HG03521 (cell line): ENCODE measurements around the gene CRISPLD2.
"Not testable (repeated sequence)": the region's sequence is repeated elsewhere in the genome, so short reads cannot be mapped to it uniquely, and the experiment has no call there.

Experiments used
- ATAC-seq: cut with Tn5 transposase; IDR thresholded peaks from one replicate; pipeline ENCODE4 v1.9.1; 2021; ENCODE audit warnings: mild to moderate bottlenecking, moderate library complexity; ENCODE audit not compliant: unreplicated experiment

Gene CRISPLD2

GRCh38 chr16:84856203-84856581, 36.4 kb downstream of the CRISPLD2 start:
- not testable (repeated sequence) for ATAC-seq

- not testable (repeated sequence) for ATAC-seq
Measured at GRCh38 chr16:84856811-84857210, 37.0 kb downstream of the CRISPLD2 start.

- no peak for ATAC-seq
Measured at GRCh38 chr16:84859681-84860080, 39.9 kb downstream of the CRISPLD2 start.

- ATAC-seq = no peak
Measured at GRCh38 chr16:84860383-84860782, 40.6 kb downstream of the CRISPLD2 start.

GRCh38 chr16:84861671-84862070, 41.9 kb downstream of the CRISPLD2 start:
- ATAC-seq = no peak

- no peak for ATAC-seq
Measured at GRCh38 chr16:84862804-84863480, 43.2 kb downstream of the CRISPLD2 start.

- ATAC-seq = no peak
Measured at GRCh38 chr16:84863481-84863814, 43.7 kb downstream of the CRISPLD2 start.

- ATAC-seq = no peak
Measured at GRCh38 chr16:84864326-84864955, 44.7 kb downstream of the CRISPLD2 start.

GRCh38 chr16:84867696-84868095, 47.9 kb downstream of the CRISPLD2 start:
- ATAC-seq = no peak

- ATAC-seq = no peak
Measured at GRCh38 chr16:84868328-84868727, 48.5 kb downstream of the CRISPLD2 start.

- no peak for ATAC-seq
Measured at GRCh38 chr16:84868829-84869472, 49.2 kb downstream of the CRISPLD2 start.

- no peak for ATAC-seq
Measured at GRCh38 chr16:84869473-84869845, 49.7 kb downstream of the CRISPLD2 start.

GRCh38 chr16:84872971-84873370, 53.2 kb downstream of the CRISPLD2 start:
- not testable (repeated sequence) for ATAC-seq

GRCh38 chr16:84874004-84874435, 54.2 kb downstream of the CRISPLD2 start:
- no peak for ATAC-seq

GRCh38 chr16:84874553-84874952, 54.8 kb downstream of the CRISPLD2 start:
- no peak for ATAC-seq

GRCh38 chr16:84874983-84875382, 55.2 kb downstream of the CRISPLD2 start:
- no peak for ATAC-seq

GRCh38 chr16:84875846-84876245, 56.1 kb downstream of the CRISPLD2 start:
- no peak for ATAC-seq

- no peak for ATAC-seq
Measured at GRCh38 chr16:84876873-84877606, 57.3 kb downstream of the CRISPLD2 start.

GRCh38 chr16:84878770-84879169, 59.0 kb downstream of the CRISPLD2 start:
- no peak for ATAC-seq

- no peak for ATAC-seq
Measured at GRCh38 chr16:84879569-84880487, 60.0 kb downstream of the CRISPLD2 start.
